HG03159 (cell line): ENCODE results near the gene CALY.
"Not testable (repeated sequence)": the region's sequence is repeated elsewhere in the genome, so short reads cannot be mapped to it uniquely, and the experiment has no call there.

Experiments used
- ATAC-seq: cut with Tn5 transposase; IDR thresholded peaks from one replicate; pipeline ENCODE4 v1.9.1; 2021; ENCODE audit warnings: mild to moderate bottlenecking, moderate library complexity; ENCODE audit not compliant: unreplicated experiment

CALY gene, protein sequence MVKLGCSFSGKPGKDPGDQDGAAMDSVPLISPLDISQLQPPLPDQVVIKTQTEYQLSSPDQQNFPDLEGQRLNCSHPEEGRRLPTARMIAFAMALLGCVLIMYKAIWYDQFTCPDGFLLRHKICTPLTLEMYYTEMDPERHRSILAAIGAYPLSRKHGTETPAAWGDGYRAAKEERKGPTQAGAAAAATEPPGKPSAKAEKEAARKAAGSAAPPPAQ

DNA sequence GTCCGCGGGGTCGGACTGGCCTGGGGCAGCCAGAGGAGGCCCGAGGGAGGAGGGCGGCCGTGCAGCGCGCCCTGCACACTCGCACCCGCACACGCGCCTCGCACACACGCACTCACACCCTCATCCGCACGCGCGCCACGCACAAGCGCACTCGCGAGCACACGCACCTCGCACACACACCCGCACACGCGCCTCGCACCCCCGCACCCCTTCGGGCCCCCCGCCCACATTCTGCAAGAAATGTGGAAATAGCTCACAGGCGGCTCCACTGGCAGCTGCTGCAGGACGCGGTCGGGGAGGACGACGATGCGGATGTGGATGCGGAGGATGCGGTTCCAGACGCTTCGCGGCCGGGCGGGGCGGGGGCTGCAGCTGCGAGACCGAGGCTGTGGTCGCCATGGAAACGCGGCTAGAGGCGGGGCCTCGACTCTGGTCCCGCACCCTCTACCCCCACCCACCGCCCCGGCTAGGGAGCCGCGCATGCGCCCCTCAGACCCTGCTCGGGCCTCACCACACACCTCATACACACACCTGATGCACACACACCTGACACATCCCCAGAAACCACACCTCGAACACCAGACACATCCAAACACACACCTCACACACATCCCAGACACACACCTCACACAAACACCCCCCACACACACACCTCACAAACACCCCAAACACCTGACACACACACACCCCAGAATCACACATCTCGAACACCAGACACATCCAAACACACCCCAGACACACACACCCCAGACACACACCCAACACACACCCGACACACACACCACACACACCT is at the start of gene CALY:
CALY (minus strand) TSS at position 320 of the 793 bp plus-strand sequence. CDS start 7,907 bp downstream, outside the sequence.
- ATAC-seq = no peak

DNA sequence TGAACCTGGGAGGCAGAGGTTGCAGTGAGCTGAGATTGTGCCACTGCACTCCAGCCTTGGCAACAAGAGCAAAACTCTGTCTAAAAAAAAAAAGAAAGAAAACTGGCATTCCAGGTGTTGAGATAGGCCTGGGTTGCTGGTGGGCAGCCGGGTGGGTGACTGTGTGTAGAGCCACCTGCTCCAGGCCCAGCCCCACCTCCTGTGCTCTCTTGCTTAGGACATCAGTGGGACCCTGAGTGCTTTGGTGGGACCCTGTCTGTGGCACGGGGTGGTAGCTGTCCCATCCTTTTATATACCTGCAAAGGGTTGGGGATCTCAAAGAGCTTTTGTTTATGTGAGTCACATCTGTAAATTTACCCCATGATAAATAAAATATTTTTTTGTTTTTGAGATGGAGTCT is 48.5 kb upstream of the CALY start:
- no peak for ATAC-seq

DNA sequence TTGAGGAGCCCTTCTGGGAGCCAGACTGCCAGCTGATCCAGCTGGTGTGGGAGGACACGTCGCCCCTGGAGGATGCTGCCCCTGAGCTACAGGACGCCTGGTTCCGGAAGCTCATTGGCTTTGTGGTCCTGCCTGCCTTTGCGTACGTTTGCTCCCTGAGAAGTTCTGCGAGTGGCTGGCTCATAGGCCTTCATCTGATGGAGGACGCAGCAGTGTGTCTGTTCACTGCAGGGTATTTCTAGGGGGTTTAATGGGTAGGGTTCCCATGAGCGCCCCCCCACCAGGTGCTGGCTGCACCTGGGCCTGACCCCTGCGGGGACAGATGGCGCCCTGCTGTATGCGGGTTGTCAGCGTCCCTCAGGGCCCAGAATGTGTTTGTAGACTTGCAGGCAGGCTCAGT is 47.4 kb upstream of the CALY start:
- no peak for ATAC-seq

DNA sequence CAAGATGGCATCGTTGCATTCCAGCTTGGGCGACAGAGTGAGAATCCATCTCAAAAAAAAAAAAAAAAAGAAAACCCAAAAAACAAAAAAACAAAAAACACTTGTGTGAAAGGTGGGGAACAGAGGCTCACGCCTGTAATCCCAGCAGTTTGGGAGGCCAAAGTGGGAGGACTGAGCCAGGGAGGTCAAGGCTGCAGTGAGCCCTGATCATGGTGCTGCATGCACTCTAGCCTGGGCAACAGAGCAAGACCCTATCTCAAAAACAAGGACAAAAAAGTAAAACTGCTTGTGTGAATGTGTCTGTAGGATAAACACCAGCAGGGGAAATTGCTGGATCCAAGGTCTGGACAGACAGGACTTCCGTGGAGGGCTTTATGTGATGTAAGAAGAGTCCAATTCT is 46.9 kb upstream of the CALY start:
- ATAC-seq = no peak

DNA sequence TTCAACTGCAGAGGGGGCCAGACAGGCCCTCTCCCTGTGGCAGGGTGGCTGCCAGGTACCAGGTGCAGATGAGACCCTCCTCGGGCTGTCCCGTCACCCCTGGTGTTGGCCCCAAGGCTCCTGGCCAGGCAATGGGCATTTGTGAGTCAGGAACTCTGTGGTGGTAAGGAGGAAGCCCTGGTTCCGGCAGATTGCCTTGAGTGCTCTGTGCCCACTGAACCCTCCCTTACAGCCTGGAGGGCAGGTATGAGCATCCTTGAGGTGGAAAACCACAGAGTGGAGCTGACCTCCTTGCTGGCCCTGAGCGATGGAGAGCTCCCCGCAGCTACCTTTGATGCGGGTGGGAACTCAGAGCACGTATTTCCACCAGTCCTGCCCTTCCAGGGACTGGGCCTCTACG is 44.3 kb upstream of the CALY start:
- no peak for ATAC-seq

DNA sequence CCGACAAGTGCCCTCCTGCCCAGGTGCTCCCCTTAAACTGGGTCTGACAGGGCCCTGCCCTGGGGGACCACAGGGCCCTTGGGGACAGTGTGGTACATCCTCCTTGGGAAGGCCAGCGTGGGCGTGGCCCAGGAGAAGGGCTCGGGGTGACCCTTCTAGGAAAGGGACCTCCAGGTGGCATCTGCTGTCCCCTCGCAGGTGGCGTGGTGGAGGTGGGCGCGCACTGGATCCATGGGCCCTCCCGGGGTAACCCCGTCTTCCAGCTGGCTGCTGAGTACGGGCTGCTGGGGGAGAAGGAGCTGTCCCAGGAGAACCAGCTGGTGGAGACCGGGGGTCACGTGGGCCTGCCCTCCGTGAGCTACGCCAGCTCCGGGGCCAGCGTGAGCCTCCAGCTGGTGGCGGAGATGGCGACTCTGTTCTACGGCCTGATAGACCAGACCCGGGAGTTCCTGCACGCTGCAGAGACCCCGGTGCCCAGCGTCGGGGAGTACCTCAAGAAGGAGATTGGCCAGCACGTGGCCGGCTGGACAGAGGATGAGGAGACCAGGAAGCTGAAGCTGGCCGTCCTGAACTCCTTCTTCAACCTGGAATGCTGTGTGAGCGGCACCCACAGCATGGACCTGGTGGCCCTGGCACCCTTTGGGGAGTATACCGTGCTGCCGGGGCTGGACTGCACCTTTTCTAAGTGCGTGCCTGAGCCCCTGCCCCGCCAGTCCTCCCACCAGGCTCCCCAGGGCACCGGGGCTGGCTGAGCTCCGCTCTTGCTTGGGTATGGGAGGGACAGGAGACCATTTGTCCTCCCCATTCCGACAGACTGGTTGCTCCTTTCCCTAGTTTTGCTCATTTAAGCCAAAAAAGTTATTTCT is 43.3 kb upstream of the CALY start:
- ATAC-seq = no peak

DNA sequence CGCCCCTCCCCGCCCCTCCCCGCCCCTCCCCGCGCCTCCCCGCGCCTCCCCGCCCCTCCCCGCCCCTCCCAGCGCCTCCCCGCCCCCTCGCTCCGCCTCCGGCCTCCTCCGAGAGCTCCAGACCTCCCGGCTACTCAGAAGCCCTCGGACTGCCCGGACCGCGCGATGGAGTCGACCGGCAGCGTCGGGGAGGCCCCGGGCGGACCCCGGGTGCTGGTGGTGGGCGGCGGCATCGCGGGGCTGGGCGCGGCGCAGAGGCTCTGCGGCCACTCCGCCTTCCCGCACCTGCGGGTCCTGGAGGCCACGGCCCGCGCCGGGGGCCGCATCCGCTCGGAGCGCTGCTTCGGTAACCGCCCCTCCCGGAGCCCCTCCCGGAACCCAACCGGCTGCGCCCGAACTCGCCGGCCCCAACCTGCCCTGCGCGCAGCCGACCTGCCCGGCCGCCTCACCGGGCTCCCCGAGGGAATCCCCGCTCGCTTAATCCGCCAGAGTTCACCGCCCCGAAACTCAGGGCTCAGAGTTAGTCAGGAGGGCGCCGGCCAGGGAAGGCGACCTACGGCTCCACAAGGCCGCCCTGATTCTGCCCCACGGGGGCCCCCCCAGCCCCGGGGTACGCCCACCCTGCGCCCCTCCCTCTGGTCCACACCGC is 42.6 kb upstream of the CALY start, which contains the start of gene PAOX:
PAOX (plus strand) TSS at position 111 of the 649 bp plus-strand sequence; CDS start at position 166, 55 bp downstream.
- ATAC-seq = peak; percentile 49

DNA sequence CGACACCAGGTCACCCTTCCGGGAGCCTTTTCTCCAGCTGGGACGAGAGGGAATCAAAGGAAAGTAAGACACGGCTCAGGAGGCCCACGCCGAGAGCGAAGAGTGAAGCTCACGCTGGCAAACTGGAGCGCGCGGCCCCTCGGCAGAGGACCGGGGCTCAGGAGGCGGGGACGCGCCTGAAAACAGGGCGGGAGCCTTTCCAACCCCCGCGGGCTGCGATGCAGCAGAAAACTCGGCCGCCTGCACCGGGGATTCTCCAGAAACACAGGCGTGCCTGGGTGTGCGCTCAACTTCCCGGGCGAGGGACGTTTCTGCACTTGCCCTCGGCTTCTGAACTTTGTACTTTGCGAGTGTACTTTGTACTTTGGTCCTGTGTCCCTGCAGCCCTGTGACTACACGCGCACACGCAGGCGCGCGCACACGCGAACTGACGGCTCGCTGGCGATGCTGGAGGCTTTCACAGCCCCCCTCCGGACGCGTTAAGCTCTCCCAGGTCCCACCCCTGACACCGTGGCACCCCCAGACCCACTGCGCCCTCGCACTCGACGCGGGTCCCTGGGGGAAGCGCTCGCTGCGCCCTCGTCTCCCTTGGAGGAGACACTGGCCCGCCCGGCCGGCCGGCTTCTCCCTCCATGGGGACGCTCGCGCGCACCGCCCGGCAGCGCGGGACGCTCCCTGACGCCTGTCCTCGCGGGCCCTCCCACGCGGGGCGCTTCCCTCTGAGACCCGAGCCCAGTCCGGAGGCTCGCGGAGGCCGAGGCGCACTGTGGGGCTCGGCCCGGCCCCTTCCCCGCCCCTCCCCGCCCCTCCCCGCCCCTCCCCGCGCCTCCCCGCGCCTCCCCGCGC is 41.8 kb upstream of the CALY start:
- ATAC-seq = peak; percentile 35

DNA sequence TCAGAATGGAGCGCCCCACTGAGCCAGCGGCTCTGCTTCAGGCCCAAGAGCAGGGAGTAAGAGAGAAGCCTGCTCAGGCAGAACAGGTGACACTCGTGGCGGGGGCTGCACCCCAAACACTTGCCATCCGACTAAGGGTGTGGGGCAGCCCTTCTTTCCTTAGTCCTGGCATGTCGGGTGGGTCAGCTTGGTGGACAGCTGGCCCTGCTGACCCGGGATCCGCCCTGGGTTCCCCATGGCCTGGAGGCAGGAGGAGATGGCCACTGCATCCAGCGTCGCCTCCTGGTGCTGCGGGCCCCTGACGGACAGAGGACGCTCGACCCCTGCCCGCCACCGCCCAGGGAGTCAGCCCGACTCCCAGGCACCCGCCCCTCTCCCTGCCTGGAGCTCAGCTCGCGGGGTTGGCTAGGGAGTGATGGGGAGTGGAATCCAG is 41.1 kb upstream of the CALY start:
- ATAC-seq = no peak

DNA sequence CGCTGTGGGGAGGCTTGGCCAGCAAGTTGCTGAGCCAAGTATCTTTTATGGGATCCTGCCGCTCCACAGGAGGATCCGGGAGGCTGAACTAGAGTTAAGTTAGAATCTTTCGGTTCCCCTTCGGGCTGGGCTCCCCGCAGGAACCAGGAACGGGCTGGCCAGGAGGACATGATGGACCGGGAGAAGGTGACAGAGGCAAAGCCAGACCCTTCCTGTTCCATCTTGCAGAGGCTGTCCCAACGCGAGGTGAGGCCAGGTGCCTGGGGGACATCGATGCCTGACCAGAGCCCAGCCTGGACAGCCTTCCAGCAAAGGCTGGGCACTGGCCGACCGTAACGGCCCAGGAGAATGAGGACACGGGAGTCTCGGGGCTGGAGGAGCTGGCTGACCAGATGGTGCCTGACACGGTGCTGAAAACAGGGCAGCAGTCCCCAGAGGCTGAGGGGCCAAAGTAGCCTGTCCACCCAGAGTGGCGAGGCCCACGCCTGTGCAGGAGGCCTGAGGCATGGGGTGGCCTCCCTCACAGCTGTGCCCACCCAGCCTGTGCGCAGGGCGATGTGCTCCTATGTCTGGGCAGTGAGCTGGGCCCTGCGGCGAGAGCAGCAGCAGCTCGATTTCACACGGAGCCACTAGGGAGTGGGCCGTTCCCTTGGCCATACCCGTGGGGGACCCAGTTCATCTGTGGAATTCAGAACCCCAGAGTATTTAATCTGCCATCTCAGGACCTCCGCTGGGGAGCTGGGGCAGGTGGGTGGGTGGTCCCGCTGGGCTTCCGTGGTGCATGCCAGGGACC is 40.5 kb upstream of the CALY start:
- no peak for ATAC-seq

DNA sequence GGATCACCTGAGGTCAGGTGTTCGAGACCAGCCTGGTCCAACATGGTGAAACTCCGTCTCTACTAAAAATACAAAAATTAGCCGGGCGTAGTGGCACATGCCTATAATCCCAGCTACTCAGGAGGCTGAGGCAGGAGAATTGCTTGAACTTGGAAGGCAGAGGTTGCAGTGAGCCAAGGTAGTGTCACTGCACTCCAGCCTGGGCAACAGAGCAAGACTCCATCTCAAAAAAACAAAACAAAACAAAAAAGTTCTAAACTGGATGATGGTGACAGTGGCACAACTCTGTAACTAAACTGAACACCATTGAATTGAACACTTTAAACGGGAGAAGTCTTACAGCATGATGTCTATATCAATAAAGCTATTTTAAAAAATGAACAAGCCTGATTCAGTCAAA is 39.5 kb upstream of the CALY start:
- not testable (repeated sequence) for ATAC-seq

DNA sequence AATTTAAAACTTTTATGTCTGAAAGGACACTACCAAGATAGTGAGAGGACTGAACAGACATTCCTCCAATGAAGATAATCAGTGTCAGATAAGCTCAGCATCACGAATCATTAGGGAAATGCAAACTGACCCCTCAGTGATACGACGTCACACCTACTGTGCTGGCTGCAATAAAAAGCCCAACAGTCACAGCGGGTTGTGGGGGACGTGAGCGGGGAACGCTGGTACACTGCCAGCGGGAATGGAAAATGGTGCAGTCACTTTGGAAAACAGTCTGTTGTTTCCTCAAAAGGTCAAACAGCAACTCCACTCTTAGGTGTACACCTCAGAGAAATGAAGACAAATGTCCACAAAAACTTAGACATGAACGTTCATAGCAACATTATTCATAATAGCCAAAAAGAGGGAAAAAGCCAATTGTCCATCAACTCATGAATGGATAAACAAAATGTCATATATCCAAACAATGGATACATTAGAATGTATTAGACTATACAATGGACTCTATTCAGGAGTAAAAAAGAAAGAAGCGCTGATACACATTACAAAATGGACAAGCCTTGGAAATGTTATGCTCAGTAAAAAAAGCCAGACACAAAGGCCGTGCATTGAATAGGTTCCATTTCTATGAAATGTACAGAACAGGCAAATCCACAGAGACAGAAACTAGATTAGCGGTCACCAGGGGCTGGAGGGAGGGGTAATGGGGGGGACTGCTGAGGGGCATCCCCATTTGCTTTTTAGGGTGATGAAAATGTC is 38.8 kb upstream of the CALY start:
- ATAC-seq = no peak

DNA sequence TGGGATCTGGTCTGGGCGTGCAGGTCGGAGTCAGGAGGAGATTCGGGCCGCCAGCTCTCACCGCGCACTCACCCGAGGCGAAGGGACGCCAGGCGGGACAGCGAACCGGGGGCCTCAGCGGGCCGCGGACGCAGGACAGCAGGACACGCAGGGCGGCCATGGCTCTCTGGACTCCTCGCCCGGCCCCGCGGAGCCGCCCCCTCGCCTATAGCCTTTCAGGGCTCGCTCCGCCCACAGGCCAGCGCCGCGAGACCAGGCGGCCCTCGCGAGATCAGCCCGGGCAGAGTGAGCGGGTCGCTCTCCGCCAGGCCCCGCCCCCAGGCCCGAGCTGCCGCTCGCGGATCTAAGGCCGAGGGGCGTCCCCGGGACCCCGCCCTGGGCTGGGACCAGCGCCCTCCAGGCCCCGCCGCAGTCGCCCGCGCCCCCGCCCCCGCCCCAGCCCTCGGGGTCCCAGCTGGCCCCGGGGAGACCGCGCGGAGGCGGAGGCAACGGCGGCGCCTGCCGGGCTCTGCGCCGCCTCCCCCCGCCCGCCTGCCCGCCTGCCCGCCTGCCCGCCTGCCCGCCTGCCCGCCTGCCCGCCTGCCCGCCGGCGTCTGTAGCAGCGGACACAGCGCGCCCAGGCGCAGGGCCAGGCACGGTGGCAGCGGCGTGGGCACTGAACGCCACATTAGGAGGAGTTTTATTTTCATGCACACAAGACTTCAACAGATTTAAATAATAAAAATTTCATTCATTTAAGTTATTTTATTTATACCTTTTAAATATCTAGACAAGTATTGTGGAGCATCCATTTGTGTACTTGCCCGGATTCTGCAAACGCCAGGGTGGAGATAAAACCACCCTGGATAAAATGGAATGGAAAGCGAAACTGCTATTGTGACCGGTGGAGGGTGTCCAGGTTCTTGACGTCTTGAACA is 36.7 kb upstream of the CALY start, which contains the start of gene ECHS1:
ECHS1 (minus strand) TSS at position 181 of the 917 bp plus-strand sequence; CDS start at position 160, 21 bp downstream.
- peak; percentile 95 for ATAC-seq

DNA sequence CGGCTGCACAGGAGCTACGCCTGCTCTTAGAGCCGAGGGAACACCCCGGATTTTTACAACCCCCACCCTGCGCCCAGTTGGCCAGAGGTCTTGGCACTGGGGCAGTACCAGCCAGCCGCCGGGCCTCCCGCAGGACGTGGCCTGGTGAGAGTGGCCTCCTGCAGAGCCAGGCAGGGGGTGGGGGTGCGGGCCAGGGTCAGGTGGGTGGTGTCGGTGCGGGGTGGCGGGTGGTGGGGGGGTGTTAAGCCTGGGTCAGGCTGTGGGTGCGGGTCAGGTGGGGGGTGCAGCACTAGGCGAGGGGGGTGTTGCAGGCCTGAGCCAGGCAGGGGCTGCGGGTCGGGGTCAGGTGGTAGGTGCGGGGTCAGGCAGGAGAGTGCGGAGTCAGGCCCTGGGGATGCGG is 35.8 kb upstream of the CALY start:
- no peak for ATAC-seq

DNA sequence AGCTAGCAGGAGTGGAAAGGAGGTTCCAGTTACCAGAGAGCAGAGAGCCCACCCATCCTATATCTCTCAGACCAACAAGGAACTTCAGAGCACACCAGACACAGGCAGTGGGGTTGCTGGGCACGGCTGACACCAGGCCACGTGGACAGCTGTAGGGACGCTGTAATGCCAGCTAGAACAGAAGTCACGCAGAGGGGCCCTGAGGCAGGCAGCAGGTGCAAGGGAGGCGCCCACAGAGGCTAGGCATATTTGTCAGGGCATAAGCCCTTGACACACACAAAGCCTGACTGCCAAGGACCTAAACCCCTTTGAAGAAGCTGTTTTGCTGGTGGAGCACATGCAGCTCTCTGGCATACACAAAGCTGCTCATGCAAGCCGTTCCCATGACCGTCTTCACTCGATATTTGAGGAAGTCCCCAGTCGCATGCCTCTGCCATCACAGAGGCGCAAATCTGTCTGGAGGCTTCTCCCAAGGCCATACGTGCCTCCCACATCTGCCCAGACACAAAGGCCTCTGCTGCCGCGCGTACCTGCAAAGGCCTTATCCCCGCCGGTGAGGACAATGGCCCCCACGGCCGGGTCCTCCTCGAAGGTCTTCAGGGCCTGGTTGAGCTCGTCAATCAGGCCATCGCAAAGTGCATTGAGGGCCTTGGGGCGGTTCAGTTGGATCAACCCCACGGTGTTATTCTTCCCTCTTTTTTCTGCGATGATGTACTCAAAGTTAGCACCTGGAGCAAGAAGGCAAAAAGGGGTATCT is 33.5 kb upstream of the CALY start:
- ATAC-seq = no peak

DNA sequence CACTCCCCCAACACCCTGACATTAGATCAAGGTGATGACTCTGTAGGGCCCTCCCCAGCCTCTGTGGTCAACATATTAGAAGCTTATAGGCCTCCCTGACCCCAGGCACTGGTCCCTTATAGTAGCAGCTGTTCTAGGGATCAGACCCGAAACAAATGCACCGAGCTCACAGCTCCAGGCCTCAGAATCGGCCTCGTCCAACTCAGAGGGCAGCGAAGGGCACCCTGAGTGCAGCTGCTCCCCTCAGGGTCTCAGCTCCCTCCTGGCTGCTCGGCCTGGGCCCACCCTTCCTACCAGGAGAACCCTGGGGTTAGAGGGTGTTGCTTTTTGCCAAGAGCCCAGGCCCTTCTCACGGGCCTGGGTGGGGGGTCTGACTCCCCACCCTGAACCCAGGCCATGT is 31.5 kb upstream of the CALY start:
- no peak for ATAC-seq

DNA sequence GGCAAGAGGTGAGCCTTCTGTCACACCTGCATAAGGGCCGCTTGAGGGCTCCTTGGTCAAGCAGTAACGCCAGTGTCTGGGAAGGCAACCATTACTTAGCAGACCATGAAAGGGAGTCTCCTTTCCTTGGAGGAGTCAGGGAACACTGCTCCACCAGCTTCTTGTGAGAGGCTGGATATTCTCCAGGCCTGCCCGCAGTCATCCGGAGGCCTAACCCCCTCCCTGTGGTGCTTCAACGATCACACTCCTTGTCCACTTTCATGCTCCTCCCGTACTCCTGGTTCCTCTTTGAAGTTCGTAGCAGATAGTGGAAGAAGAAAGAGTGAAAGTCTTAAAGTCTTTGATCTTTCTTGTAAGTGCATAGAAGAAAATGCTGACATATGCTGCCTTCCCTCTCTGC is 30.8 kb upstream of the CALY start:
- ATAC-seq = not testable (repeated sequence)
